Hematopoietic multipotent progenitor cell treated with erythropoietin and hydrocortisone succinate and interleukin-3 and kit ligand, for 4 days (in vitro differentiated cells): ENCODE measurements around the gene KAT6B.

Experiments used
- DNase-seq: peaks from one replicate; pipeline ENCODE4 v3.0.0-alpha.2; 2015

The KAT6B gene

GRCh38 chr10:75074711-75075445 lies 248.5 kb downstream of the KAT6B start:
- no peak for DNase-seq

- no peak for DNase-seq
Measured at GRCh38 chr10:75076348-75076747, 249.9 kb downstream of the KAT6B start.

DNA sequence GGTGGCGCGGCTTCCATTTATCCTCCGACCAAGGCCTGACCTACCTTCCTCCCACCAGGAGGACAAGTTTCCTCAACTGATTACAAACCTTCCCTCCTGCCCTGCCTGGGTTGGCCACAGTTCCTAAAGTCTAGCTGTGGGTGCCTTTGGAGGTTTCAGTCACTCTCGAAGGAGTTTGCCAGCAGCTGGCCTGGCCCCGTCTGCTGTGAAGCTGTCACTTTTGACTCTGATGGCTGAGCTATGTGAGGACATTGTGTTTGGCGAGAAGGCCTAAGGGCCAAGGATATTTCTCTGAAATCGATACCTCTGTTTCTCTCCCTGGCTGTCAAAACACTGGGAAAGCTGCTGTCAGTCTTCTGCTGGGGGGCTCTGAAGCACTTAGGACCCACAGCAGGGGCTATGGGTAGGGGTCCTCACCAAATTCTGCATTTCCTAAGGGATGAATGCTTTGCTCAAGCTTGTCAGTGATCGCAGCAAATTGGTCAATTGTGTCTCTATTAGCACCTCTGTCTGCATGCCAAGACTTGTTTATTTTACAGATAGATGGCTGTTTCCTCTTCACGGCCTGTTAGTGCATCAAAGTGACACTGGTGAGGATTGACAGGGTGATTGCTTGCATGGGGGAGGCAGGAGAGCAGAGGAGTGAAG lies 253.2 kb downstream of the KAT6B start:
- DNase-seq, result no peak

DNA sequence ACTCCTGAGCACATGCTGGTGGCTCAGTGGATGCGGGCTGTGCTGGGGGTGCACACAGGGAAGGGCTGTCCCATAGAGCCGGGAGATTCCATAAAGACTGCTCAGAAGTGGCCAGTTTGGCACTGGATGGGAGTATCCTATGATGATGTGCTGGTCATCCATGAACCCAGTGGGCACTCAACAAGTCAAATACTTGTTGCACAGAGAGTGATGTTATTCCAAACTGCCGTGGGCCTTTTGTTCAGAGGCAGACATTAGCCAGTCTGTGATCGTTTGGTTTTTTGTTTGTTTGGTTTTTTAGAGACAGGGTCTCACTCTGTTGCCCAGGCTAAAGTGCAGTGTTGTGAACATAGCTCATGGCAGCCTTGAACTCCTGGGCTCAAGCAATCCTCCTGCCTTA lies 254.2 kb downstream of the KAT6B start:
- DNase-seq, result no peak

DNA sequence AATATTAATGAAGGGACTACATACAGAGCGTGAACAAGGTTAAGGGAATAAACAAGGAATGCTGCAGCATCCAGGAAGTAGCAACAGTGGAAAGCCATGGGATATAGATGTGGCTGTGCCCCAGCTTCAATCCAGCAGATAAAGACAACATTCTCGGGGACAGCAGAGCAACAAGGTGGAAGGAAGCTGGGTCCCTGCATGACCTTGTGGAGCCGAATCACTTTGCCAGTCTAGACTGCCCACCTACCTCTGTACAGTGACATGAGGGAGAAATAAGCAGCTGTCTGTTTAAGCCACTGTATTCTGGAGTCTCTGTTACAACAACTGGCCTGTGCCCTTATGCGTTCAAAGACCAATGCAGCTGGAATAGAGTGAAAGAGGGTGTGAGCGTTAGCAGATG lies 255.0 kb downstream of the KAT6B start:
- no peak for DNase-seq
